ENCODE data around the gene GLIS1.

GLIS1 gene

DNA sequence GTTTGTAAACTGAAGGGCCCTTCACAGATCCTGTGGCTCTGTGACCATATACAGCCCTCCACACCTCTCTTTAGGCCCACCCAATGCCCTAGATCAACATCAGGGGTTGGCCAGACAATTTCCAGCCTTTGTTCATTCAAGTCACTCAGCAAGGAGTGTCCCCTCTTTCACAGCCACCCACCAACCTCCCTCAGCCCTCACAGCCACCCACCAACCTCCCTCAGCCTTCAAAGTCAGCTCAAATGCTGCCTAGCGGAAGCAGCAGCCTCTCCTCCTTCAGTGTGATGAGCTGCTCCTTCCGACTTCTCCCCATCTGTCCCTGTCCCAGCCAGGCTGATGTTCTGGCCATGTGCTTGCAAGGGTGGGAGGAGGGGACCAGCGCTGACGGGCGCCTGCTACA is 208.4 kb downstream of the GLIS1 start:
- no peak for DNase-seq (ENCODE audit: low spot score)

DNA sequence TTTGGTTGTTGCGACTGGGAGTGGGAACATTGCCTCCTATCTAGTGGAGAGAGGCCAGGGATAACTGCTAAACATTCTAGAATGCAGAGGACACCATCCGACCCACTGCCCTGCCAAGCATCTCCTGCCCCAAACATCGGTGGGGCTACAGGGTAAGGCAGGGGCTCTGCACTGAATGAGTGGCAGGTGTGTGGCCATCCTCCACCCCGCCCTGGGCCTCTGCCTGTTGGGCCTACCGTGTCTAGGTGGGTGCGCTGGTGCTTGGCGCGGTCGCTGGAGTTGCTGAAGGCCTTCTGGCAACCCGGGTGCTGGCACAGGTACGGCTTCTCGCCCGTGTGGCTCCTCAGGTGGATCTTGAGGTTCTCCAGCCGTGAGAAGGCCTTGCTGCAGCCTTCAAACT is 209.4 kb downstream of the GLIS1 start:
- no peak for DNase-seq (ENCODE audit: low spot score)

DNA sequence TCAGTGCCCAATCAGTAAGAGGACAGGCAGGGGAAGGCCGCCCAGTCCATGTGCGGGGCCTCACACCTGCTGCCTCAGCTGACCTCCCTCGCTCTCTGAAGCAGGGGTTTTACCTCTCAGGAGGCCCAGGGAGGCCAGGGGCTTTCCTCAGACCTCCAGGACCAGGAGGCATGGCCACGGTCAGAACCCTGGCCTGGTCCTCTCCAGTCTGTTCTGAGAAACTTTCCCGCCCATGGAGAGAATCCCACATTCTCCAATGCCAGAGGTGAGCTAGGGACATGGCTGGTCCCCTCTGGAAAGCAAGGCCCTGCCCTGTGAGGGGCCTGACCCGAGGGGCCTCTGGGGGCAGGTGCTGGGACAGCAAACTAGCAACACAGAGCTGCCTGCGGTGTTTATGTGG is 211.6 kb downstream of the GLIS1 start:
- DNase-seq (ENCODE audit: low spot score): no peak

DNA sequence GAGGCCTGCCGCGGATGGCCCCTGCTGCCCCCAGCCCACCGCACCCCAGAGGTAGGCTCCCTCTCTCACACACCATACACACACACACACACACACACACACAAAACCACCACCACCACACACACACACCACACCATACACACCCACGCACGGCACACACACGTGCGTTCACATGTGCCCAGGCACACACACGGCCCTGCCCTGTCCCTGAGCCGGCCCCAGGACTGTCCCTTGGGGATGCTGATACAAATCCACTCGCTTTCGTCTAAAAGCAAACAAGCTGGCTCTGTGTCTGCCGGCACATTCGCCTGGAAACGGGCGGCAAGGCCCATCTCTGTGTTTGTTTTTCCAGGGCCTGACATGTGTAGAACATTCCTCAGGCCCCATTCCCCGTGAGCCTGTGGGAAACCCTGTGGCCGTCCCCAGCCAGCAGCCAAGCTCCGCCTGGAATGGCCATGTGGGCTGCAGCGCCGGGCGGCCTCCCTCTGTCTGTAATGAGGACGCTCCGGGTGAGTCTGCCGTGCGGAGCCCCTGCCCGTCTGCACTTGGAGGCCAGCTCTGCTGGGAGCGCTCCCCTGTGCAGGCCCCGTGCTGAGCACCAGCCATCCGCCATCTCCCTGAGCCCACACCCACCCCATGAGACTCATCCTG is 212.4 kb downstream of the GLIS1 start:
- no peak for DNase-seq (ENCODE audit: low spot score)

DNA sequence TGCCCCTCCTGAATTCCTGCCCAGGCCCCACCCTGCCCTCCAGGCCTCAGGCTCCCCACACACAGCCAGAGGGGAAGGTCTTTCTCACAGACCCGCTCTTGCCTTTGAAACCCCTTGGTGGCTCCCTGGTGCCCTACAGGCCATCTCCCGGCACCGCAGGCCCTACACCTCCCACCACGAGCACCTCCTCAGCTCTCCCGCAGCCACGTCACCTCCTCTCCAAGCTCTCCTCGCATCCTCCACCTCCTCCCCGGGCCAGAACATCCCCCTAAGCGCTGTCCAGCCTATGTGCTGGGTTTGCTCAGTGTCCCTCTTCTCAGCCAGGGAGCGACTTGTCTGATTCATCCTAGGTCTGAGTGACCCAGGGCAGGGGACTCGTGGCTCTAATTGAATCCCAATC is 213.4 kb downstream of the GLIS1 start:
- DNase-seq (ENCODE audit: low spot score): peak; percentile 2

DNA sequence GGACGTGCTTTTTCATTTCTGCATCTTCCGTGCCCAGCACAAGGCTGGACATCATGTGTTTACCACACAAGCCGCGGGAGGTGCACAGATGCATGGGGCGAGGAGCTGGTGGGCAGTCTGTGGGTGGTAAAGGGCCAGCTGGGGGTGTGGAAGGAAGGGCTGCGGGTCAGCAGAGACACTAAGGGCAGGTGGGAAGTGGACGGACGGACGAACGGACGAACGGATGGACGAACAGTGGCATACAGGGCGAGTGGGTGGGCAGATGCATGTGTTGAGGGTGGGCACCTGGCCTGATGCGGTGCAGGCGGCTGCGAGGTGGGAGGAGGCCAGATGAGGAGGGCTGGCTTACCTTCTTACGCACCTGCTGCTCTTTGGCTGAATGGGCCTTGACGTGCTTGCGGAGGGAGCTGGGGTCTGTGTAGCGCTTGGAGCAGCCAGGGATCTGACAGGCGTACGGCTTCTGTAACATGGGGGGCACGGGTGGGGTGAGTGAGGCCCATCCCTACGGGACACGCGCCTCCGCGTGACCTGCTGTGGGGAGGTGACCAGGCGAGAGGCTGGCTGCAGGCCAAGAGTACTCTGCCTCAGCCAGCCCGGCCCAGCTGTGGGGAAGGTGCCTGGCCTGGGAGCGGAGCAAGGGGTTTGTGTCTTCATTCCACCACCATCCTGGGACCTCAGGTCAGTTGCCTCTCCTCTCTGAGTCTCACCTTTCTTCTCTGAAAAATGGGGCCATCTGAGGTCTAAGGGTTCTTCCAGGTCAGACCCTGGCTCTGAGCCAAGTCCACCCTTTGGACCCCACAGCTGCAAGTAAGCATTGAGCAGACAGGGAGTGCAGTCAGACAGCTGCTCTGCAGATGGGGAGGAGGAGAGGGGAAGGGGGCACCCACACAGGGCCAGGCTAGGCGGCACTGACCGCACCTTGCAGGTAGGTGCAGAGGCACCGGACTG is 214.3 kb downstream of the GLIS1 start:
- DNase-seq (ENCODE audit: low spot score): no peak

DNA sequence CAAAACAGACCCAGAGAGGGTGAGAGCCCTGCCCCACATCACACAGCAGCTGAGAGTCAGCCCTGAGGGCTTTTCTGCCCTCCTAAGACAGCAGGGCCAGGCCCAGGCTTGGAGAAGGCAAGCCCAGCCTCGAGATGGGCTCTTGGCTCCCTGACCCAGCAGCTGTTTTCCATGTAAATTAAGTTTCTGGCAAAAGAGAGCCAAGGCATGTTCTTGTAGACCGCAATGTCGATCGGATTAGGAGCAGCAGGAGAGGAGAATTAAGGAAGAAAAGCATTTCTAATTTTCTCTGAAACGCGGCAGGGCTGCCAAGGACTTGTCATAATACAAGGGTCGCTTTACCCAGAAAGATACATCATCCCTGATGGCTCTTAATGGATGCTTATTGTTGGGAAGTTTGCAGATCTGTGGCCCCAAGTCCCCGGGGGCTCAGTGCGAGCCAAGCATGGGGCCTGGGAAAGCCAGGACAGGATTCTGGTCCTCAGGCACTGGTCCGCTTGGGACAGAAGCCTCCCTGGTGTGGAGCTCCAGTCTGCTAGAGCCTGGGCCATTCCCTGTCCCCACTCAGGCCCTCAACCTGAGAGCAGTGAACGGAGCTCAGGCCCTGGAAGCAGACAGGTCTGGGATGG is 216.9 kb downstream of the GLIS1 start:
- DNase-seq (ENCODE audit: low spot score): no peak

DNA sequence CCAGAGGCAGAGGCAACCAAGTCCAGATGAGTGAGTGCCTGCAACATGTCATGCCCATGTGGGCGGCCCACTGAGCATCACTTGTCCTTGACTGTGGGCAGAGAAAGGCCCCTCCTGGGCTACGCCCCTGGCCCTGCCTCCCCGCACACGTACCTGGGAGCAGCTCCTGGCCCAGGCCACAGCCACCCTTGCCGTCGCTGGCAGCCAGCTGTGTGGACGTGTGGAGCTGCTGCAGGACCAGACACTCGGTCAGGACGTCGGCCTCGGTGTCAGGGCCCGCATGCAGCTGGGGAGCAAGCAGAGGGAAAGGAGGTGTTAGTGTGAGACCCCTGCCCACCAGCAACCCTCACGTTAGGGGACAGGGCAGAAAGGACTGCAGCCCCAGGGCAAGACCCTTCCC is 218.5 kb downstream of the GLIS1 start:
- DNase-seq (ENCODE audit: low spot score): no peak

DNA sequence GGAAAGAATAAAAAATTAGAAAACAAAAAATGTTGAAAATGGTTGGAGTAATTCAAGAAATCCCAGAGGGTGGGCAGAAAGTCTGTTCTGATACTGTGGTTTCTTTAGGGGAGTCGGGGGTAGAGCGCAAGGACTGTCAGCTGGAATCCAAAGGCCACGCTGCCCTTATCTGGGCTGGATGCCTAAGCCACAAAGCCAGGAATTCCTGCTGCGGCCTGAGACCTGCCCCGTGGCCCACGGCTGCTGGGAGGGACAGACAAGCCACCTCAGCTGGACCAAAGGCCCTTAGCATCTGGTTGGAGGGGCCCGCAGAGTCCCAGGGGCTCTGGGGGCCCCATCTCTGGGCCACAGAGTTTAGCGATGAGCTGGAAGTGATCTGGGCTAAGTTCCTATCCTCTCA is 219.5 kb downstream of the GLIS1 start:
- DNase-seq (ENCODE audit: low spot score): no peak

DNA sequence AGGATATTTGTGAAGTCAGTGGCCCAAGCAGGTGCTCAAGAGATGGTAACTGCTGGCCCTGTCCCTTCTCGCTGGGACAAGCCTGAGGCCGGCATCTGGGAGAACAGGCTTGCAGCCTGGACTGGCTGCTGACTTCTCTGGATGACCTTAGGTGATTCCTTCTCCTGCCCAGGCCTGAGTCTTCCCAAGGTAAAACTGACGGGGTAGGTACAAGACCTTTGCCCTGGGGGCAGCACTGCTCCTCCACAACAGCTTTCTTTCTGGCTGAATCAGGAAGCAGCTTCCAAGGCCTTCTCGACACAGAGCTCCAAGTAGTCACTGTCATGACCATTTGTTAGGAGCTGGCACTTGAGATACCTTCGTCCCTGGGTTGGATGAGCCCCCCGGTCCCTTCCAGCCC is 220.2 kb downstream of the GLIS1 start:
- DNase-seq (ENCODE audit: low spot score): no peak

DNA sequence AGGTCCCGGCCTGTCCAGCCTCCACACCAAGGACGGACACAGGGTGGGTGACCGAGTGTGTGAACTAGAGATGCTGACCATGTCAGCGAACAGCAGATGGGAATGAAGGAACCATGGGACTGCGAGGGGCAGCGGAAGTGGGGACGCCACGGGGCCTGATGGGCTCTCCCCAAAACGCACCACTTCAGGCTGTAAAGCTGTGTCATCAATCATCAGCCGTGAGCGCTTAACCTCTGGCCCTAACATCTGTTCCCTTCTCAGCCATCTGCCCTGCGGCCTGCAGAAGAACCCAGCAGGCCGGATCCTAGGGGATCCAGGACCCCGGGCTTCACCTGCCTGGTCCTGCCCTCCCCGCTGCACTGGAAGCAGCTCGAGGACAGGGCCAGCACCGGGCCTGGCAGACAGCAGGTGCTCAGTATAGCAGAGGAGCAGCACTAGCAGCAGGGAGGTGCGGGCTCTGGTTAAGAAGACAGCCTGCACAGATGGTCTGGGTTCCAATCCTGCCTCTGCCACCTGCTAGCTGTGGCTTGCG is 221.1 kb downstream of the GLIS1 start:
- no peak for DNase-seq (ENCODE audit: low spot score)

DNA sequence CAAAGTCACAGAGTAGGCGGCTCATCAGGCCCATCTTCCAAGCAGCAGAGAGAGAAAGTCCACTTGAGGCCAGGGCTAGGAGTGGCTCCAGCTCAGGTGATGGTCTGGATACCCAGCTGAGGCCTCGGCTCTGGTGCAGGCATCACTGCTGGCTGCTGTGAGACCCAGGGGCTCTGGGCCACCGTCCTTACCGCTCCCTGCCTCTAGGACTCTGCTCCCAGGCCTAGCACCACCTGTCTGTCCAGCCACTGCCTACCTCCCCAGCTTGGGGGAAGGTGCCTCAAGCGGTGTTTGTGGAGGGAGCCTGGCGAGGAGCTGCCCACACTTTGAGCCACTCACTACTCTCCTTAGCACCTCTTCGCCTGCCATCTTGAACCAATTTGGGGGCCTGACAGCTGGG is 221.9 kb downstream of the GLIS1 start:
- DNase-seq (ENCODE audit: low spot score): no peak

DNA sequence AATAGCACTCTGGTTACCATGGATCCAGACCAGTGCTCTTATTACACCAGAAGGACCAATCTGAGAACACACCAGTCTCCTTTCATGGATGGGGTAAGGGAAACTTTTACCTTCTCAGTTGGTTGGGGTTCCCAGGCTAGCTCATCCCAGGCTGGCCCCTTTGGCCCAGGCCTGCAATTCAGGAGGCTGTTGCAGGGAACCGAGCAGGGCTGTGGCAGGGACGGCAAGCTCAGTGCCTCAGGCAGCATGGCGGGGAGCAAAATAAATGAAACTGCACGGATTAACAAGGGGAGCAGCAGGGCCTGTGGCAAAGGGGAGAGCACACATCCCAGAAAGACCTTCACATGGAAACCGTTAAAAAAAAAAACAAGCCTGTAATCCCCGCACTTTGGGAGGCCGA is 222.8 kb downstream of the GLIS1 start:
- DNase-seq (ENCODE audit: low spot score): no peak

DNA sequence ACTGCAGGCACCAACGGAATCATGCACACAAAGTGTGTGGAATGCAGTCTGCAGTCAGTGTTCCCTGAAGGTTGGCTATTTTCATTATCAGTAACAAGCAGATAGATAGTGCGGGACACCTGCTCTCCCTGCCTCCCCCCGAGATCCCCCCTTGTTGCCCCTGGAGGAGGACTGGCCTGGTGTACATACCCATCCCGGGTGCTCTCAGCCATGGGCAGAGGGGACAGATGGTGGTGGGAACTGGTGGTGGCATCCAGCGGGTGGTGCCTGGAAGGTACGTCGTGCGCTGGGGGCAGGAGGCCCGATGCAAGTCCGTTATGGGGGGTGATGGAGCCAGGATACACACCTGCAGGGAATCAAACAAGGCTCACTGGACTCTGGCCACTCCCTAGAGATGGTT is 224.5 kb downstream of the GLIS1 start:
- no peak for DNase-seq (ENCODE audit: low spot score)

DNA sequence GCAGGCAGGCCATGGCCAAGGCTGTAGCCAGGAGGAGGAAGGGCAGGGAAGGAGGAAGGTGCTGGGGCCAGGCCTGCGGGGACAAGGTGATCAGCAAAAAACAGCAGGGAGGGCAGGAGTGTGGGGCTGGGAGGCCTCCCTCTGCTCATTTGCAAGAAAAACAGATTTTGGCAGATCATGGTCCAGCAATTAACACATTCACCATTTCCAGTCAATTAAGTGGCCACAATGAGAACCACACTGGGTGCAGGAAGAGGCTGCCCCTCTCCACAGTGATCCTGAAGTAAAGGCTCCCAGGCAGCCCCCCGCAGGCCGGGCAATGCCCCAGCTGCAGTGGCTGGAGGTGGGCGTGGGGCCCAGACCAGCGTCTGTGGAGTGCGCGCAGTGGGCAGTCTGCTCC is 225.1 kb downstream of the GLIS1 start:
- DNase-seq (ENCODE audit: low spot score): no peak

DNA sequence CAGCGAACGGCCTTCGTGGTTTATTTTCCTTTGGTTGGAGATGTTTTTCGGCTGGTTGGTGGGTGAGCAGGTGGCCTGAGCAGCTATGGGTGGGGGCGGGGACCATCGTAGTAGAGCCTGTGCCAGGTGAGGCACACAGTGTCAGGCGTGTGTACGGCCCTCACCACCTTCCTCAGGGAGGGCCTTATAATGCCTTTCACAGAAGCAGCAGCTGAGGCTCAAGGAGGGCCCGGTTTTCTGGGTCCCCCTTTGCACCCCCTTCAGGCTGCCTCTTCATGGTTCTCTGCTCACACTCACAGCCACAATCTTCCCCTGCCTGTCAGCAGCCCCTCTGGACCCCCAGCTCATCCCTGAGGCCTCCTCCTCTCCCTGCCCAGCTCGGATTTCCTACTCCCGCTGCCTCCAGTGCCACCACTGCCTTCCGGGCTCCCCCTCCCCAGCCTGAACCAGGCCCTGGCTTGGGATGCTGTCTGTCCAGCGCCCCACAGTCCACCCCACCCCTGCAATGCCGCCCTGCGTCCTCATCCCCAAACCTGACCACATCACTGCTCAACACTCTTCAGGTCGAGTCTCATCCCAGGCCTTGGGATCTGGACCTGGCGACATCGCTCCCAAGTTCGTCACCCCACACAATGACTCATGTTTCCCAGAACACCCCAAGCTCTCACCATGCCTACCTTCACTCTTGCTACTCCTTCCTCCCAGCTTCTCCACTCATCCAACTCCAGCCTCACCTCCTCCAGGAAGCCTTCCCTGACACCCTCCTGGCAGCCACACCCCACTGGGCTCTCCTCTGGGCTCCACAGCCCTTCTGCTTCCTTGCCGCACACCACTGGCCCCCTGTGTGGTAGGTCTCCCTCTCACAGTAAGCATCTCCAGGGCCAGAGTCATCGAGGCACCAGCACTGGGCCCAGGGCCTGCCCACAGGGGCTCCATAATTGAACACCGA is 225.9 kb downstream of the GLIS1 start:
- no peak for DNase-seq (ENCODE audit: low spot score)

DNA sequence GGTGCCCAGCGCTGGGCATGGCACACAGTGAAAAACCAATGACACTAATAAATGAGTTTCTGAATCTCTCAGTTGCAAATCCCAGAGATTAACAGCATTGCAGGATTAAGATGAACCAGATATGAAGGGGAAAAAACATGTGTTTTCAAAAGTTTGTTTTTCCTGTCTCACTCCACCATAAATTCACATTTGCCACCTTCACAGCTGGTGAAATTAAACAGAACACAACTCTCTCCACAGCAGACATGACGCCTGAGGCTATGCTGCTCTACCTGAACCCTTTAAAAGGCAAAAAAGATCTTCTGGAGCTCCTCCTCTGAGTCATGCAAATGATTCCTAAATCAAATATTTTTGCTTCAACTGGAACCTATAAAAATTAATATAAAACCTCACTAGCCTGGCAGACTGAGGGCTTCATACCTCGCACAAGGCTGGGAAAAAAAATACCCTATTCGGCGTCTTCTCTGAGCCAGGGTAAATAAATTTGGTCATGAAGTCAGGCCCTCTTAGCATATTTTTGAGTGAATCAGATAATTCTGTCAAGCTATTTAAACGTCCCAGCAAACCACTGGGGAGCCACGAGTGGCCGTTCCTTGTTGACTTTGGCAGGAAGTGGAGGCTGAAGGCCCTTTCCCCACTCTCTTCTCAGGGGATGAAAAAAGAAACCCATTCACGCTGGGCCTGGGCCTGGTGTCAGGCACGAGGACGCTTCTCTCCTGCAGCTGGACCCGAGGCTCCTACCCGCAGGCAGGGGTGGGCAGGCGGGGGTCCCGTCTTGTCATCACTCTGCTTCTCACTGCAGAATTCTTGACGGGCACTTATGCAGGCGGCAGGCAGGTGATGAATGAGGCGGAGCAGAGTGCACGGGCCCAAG is 226.8 kb downstream of the GLIS1 start:
- DNase-seq (ENCODE audit: low spot score): no peak

DNA sequence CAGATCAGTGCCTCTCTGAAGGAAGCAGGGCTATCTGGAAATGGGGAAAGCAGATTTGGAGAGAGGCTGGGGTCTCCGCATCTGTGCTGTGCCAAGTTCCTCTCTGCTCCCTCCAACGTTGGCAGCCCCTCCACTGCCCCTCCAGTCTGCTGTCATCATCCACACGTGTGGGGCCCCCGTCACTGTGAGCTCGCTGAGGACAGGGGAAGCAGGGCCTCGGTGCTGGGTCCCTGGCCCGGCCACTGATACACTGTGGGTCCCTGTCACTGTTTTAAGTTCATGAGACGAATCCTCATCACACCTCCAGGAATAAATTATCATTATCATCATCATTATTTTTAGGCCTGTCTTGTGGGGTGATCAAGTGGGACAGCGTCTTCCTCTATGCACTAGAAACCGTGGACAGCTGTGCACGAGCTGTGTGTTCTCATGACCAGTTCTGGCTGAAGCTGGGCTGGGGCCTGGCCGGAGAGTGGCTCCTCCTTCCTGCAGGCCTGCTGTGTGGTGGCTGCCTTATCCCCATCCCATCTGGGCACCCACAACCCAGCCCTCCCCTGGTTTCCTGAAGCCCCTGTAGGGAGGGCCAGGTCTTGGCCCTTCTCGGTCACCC is 227.5 kb downstream of the GLIS1 start:
- DNase-seq (ENCODE audit: low spot score): no peak

DNA sequence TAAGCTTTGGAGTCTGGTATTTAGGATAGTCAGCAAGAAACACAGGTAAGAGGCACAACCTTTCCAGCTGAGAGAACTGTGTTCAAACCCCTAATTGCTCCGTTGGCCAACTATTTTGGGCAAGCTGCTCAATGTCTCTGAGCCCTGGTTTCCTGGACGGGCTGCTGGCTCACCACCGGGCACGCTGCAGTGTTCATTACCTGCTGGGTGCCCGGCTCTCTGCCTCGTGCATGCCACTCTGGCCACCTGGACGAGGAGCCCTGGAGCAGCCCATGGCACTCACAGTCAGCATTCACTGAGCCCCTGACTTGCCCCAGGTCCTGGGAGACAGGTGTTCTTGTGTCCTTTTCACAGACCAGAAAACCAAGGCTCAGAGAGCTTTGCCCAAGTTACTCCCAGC is 228.7 kb downstream of the GLIS1 start:
- DNase-seq (ENCODE audit: low spot score): no peak

DNA sequence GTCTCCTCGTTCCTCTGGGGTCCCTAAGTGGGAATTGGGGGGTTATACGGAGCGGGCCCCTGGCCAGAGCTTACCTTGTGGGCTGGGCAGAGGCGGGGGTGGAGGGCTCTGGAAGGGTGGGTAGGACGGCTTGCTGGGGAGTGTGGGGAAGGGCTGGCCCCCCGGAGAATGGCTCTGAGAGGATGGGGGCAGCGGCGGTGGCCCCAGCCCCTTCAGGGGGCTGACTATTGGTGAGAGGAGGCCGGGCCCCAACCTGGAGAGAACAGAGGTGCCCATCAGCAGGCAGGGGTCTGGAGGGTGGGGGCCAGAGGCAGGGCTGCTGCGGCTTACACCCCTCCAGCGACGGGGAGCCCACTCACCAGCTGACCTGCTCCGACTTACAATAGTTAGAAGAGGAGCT is 229.2 kb downstream of the GLIS1 start:
- no peak for DNase-seq (ENCODE audit: low spot score)
